GM12865 (cell line): Measurements from ENCODE around the gene PPP4R3B.
"Not testable (repeated sequence)": the region's sequence is repeated elsewhere in the genome, so short reads cannot be mapped to it uniquely, and the experiment has no call there.

ENCODE experiments used
- DNase-seq: peaks from one replicate; pipeline ENCODE4 v3.0.0; 2010; ENCODE audit warnings: low read depth
- H3K4me3 ChIP-seq: 2 replicates; pipeline ENCODE4 v1.5.1; 2011; ENCODE audit warnings: mild to moderate bottlenecking, low read depth, low read length, control low read depth
- CTCF ChIP-seq: IDR thresholded peaks from 2 replicates; pipeline ENCODE4 v1.5.1; 2011; ENCODE audit warnings: low read length, control low read depth, low read depth, inconsistent platforms; ENCODE audit not compliant: insufficient read depth; ENCODE audit errors: missing control alignments

Gene PPP4R3B

GRCh38 chr2:55553321-55553720 lies 64.1 kb downstream of the PPP4R3B start:
- no peak for DNase-seq
- no peak for TF ChIP-seq CTCF
- H3K4me3 ChIP-seq = no peak overlapping the region

- H3K4me3 ChIP-seq = no peak overlapping the region
- DNase-seq = no peak
- TF ChIP-seq CTCF = no peak
Measured at GRCh38 chr2:55550368-55551102, 66.9 kb downstream of the PPP4R3B start.

GRCh38 chr2:55547679-55548078 lies 69.7 kb downstream of the PPP4R3B start:
- not testable (repeated sequence) for DNase-seq, H3K4me3 ChIP-seq

GRCh38 chr2:55547001-55547400 lies 70.4 kb downstream of the PPP4R3B start:
- no peak overlapping the region for H3K4me3 ChIP-seq
- no peak for TF ChIP-seq CTCF
- no peak for DNase-seq

GRCh38 chr2:55530539-55531081 lies 86.8 kb downstream of the PPP4R3B start:
- DNase-seq = no peak
- H3K4me3 ChIP-seq = no peak overlapping the region
- TF ChIP-seq CTCF = no peak

- no peak for DNase-seq
- no peak for TF ChIP-seq CTCF
- H3K4me3 ChIP-seq = no peak overlapping the region
Measured at GRCh38 chr2:55526174-55526573, 91.2 kb downstream of the PPP4R3B start.

- TF ChIP-seq CTCF = no peak
- no peak for DNase-seq
- H3K4me3 ChIP-seq = no peak overlapping the region
Measured at GRCh38 chr2:55524884-55525437, 92.5 kb downstream of the PPP4R3B start.
